Activated naive CD4-positive, alpha-beta T cell treated with anti-CD3 and anti-CD28 coated beads, Interleukin-2, amount 50 U/mL, for 24 hours (primary cell): ENCODE measurements around the gene ST7.

ENCODE experiments used
- H3K27ac Mint-ChIP-seq: one replicate; pipeline ENCODE4 v1.8.0; 2021; ENCODE audit warnings: mild to moderate bottlenecking, mixed read lengths
- H3K27me3 Mint-ChIP-seq: one replicate; pipeline ENCODE4 v1.8.0; 2021; ENCODE audit warnings: mixed read lengths
- H3K36me3 Mint-ChIP-seq: one replicate; pipeline ENCODE4 v1.8.0; 2021; ENCODE audit warnings: mixed read lengths
- H3K4me1 Mint-ChIP-seq: one replicate; pipeline ENCODE4 v1.8.0; 2021; ENCODE audit warnings: mixed read lengths
- H3K4me3 Mint-ChIP-seq: one replicate; pipeline ENCODE4 v1.8.0; 2021; ENCODE audit warnings: mild to moderate bottlenecking, mixed read lengths
- H3K9me3 Mint-ChIP-seq: one replicate; pipeline ENCODE4 v1.8.0; 2021; ENCODE audit warnings: mixed read lengths

The ST7 gene

GRCh38 chr7:116984917-116985316 is 31.6 kb downstream of the ST7 start:
- no peaks in the 10 kb centered on the region for H3K36me3 Mint-ChIP-seq
- no peak overlapping the region for H3K27ac Mint-ChIP-seq
- H3K9me3 Mint-ChIP-seq = no peaks in the 10 kb centered on the region
- peaks cover 6% of the 10 kb centered on the region for H3K4me1 Mint-ChIP-seq
- H3K4me3 Mint-ChIP-seq = no peak overlapping the region
- H3K27me3 Mint-ChIP-seq = no peaks in the 10 kb centered on the region

GRCh38 chr7:116985575-116985974 is 32.3 kb downstream of the ST7 start:
- Mint-ChIP-seq H3K9me3 (no peaks in the 10 kb centered on the region), H3K27ac (no peak overlapping the region), H3K36me3 (no peaks in the 10 kb centered on the region), H3K27me3 (no peaks in the 10 kb centered on the region), H3K4me3 (no peak overlapping the region), H3K4me1 (peaks cover 6% of the 10 kb centered on the region)

GRCh38 chr7:116986611-116987565 is 33.6 kb downstream of the ST7 start:
- Mint-ChIP-seq H3K4me3 (no peak overlapping the region), H3K27ac (no peak overlapping the region)

GRCh38 chr7:116988363-116988989 is 35.2 kb downstream of the ST7 start:
- Mint-ChIP-seq H3K9me3 (no peaks in the 10 kb centered on the region), H3K4me1 (peaks cover 6% of the 10 kb centered on the region), H3K27me3 (no peaks in the 10 kb centered on the region), H3K36me3 (no peaks in the 10 kb centered on the region), H3K4me3 (no peak overlapping the region), H3K27ac (no peak overlapping the region)

More at GRCh38 chr7:116986611-116987565, 33.6 kb downstream of the ST7 start:
- H3K36me3 Mint-ChIP-seq = no peaks in the 10 kb centered on the region
- no peaks in the 10 kb centered on the region for H3K27me3 Mint-ChIP-seq
- no peaks in the 10 kb centered on the region for H3K9me3 Mint-ChIP-seq
- peaks cover 6% of the 10 kb centered on the region for H3K4me1 Mint-ChIP-seq

DNA sequence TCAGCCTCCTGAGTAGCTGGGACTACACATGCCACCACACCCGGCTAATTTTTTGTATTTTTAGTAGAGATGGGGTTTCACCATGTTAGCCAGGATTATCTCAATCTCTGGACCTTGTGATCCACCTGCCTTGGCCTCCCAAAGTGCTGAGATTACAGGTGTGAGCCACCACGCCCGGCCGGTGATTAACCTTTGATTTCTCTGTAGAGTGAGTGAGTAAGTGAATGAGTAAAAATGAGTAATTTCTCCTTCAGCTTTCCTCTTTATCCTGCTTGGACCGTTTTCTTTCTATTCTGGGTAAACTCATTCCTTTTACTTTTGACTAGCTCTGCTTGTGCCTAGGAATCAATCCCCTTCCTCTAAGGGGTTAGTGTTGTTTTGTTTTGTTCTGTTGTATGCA is 36.8 kb downstream of the ST7 start:
- peaks cover 3% of the 10 kb centered on the region for H3K4me1 Mint-ChIP-seq

DNA sequence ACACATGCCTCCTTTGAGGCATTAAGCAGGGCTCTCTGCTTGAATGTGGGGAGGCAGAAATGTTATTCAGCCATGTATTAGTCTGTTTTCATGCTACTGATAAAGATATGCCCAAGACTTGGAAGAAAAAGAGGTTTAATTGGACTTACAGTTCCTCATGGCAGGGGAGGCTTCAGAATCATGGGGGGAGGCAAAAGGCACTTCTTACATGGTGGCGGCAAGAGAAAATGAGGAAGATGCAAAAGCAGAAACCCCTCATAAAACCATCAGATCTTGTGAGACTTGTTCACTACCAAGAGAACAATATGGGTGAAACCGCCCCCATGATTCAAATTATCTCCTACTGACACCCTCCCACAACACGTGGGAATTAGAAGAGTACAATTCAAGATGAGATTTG is 37.9 kb downstream of the ST7 start:
- no peaks in the 10 kb centered on the region for H3K36me3 Mint-ChIP-seq
- peaks cover 3% of the 10 kb centered on the region for H3K4me1 Mint-ChIP-seq
- no peaks in the 10 kb centered on the region for H3K9me3 Mint-ChIP-seq
- H3K4me3 Mint-ChIP-seq = no peak overlapping the region
- no peak overlapping the region for H3K27ac Mint-ChIP-seq
- H3K27me3 Mint-ChIP-seq = no peaks in the 10 kb centered on the region

More for the DNA sequence above, 36.8 kb downstream of the ST7 start:
- no peak overlapping the region for H3K4me3 Mint-ChIP-seq
- H3K27me3 Mint-ChIP-seq = no peaks in the 10 kb centered on the region
- no peaks in the 10 kb centered on the region for H3K36me3 Mint-ChIP-seq
- no peak overlapping the region for H3K27ac Mint-ChIP-seq
- no peaks in the 10 kb centered on the region for H3K9me3 Mint-ChIP-seq

- H3K27me3 Mint-ChIP-seq = no peaks in the 10 kb centered on the region
- no peak overlapping the region for H3K27ac Mint-ChIP-seq
- no peaks in the 10 kb centered on the region for H3K36me3 Mint-ChIP-seq
- no peaks in the 10 kb centered on the region for H3K4me1 Mint-ChIP-seq
- no peak overlapping the region for H3K4me3 Mint-ChIP-seq
- no peaks in the 10 kb centered on the region for H3K9me3 Mint-ChIP-seq
Measured at GRCh38 chr7:116994611-116995010, 41.3 kb downstream of the ST7 start.

DNA sequence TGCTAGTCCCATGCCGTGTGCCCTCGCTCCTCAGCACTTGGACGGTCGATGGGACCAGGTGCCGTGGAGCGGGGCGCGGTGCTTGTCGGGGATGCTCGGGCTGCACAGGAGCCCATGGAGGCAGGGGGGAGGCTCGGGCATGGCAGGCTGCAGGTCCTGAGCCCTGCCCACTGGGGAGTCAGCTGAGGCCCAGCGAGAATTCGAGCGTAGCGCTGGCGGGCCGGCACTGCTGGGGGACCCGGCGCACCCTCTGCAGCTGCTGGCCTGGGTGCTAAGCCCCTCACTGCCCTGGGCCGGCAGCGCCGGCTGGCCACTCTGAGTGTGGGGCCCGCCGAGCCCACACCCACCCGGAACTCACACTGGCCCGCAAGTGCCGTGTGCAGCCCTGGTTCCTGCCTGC is 44.7 kb downstream of the ST7 start:
- H3K4me1 Mint-ChIP-seq = peaks cover 4% of the 10 kb centered on the region
- no peaks in the 10 kb centered on the region for H3K36me3 Mint-ChIP-seq
- no peaks in the 10 kb centered on the region for H3K9me3 Mint-ChIP-seq
- no peaks in the 10 kb centered on the region for H3K27me3 Mint-ChIP-seq
- no peak overlapping the region for H3K4me3 Mint-ChIP-seq
- no peak overlapping the region for H3K27ac Mint-ChIP-seq

- no peak overlapping the region for H3K4me3 Mint-ChIP-seq
- H3K27me3 Mint-ChIP-seq = no peaks in the 10 kb centered on the region
- no peaks in the 10 kb centered on the region for H3K36me3 Mint-ChIP-seq
- no peaks in the 10 kb centered on the region for H3K9me3 Mint-ChIP-seq
- H3K27ac Mint-ChIP-seq = no peak overlapping the region
- H3K4me1 Mint-ChIP-seq = peaks cover 4% of the 10 kb centered on the region
Measured at GRCh38 chr7:116998567-116999175, 45.4 kb downstream of the ST7 start.

DNA sequence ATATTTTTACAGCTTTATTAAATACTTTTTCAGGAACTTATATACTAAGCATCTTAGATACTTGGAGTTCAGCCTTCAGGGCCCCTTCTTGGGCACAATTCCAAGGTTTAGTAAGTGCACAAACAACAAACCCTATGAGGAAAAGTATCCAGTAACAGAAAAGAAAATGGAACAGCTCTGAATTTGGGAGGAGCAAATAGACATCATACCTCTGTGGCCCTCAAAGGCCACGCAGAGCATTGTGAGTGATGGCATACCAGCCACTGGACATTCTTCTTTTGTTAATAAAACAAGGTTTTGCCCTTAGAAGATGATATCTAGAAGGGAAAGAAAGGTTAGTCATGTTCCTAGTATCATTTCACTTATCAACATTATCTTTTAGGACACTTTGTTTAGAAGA is 46.0 kb downstream of the ST7 start:
- Mint-ChIP-seq H3K4me1 (peaks cover 4% of the 10 kb centered on the region), H3K27me3 (no peaks in the 10 kb centered on the region), H3K9me3 (no peaks in the 10 kb centered on the region), H3K27ac (no peak overlapping the region), H3K4me3 (no peak overlapping the region), H3K36me3 (no peaks in the 10 kb centered on the region)

DNA sequence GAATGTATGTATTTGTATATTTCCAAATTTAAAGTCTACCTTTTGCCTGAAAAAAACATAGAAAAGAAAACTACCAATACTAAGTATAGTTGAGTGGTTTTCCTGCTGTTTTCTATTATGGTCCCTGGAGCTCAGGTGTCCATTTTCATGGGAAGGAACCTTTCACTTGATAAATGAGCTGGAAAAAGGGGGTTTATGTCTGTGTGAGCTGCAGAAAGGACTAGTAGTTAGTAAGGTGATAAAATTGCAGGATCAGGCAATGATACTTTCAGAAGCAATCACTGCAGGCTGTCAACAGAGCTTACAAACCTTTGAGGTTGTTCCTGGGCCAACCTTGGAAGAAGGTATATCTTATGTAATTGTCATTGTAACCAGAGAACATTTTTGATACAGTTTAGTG is 48.0 kb downstream of the ST7 start:
- no peak overlapping the region for H3K4me3 Mint-ChIP-seq
- H3K4me1 Mint-ChIP-seq = peaks cover 12% of the 10 kb centered on the region
- no peaks in the 10 kb centered on the region for H3K27me3 Mint-ChIP-seq
- H3K9me3 Mint-ChIP-seq = no peaks in the 10 kb centered on the region
- no peaks in the 10 kb centered on the region for H3K36me3 Mint-ChIP-seq
- no peak overlapping the region for H3K27ac Mint-ChIP-seq

- Mint-ChIP-seq H3K36me3 (no peaks in the 10 kb centered on the region), H3K4me1 (peaks cover 47% of the 10 kb centered on the region), H3K27me3 (no peaks in the 10 kb centered on the region), H3K4me3 (no peak overlapping the region), H3K9me3 (no peaks in the 10 kb centered on the region), H3K27ac (no peak overlapping the region)
Measured at GRCh38 chr7:117004899-117005298, 51.6 kb downstream of the ST7 start.

GRCh38 chr7:117005449-117005848 is 52.1 kb downstream of the ST7 start:
- no peak overlapping the region for H3K27ac Mint-ChIP-seq
- peaks cover 52% of the 10 kb centered on the region for H3K4me1 Mint-ChIP-seq
- H3K9me3 Mint-ChIP-seq = no peaks in the 10 kb centered on the region
- H3K4me3 Mint-ChIP-seq = no peak overlapping the region
- H3K27me3 Mint-ChIP-seq = no peaks in the 10 kb centered on the region
- H3K36me3 Mint-ChIP-seq = no peaks in the 10 kb centered on the region

DNA sequence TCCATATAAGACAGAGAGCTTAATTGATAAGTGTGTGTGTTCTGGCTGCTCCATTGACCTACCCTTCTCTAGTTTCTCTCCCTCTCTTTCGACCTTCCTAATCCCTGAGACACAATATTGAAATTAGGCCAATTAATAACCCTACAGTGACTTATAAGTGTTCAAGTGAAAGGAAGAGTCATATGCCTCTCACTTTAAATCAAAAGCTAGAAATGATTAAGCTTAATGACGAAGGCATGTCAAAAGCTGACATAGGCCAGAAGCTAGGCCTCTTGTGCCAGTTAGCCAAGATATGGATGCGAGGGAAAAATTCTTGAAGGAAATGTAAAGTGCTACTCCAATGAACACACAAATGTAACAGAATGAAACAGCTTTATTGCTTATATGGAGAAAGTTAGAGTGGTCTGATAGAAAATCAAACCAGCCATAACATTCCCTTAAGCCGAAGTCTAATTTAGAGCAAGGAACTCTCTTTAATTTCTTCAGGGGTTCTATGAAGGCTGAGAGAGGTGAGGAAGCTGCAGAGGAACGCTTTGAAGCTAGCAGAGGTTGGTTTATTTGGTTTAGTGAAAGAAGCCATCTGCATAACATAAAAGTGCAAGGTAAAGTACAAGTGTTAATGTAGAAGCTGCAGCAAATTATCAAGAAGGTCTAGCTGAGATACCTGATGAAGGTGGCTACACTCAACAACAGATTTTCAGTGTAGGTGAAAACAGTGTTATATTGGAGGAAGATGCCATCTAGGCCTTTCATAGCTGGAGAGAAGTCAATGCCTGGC is 53.8 kb downstream of the ST7 start:
- H3K27ac Mint-ChIP-seq = peak overlapping the region; percentile 7
- H3K36me3 Mint-ChIP-seq = no peaks in the 10 kb centered on the region

DNA sequence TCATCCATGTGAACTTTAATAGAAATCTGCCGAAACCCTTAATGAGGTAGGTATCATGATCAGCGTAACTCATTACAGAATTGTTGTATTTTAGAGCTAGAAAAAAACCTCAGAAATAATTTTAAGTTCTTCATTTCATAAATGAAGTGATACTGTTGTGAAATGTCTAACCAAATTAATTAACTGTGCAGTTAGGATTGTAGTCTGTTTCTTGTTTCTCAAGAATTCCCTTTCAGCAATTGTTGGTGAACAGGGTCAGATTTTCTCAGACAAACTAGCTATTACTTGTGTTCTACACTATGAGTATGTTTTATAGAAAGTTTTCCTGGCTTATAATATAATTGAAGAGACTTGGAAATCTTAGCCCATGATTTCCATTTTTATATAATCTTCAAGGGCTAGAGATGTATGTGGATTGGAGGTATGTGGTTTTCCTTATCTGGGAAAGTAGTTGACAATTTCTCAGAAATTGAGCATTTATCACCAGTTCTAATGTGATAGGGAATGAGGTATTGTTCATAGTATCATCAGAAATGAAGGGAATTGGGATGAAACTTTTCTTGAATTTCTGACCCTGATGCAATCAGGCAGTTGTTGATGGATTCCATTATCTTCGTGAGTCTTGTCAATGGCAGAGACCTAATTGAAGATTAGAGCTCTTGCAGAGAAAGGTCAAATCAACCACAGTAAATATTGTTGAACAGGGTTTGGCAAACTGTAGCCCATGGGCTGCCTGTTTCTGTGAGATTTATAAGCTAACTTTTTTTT is 55.0 kb downstream of the ST7 start:
- Mint-ChIP-seq H3K4me1 (peaks cover 72% of the 10 kb centered on the region), H3K4me3 (peak overlapping the region; percentile 34), H3K27me3 (no peaks in the 10 kb centered on the region), H3K27ac (no peak overlapping the region), H3K36me3 (no peaks in the 10 kb centered on the region), H3K9me3 (no peaks in the 10 kb centered on the region)

More for the DNA sequence above, 53.8 kb downstream of the ST7 start:
- Mint-ChIP-seq H3K27me3 (no peaks in the 10 kb centered on the region), H3K4me3 (peak overlapping the region; percentile 0), H3K4me1 (peaks cover 65% of the 10 kb centered on the region), H3K9me3 (no peaks in the 10 kb centered on the region)
